Measurements from ENCODE around the gene OR7C1.

DNA sequence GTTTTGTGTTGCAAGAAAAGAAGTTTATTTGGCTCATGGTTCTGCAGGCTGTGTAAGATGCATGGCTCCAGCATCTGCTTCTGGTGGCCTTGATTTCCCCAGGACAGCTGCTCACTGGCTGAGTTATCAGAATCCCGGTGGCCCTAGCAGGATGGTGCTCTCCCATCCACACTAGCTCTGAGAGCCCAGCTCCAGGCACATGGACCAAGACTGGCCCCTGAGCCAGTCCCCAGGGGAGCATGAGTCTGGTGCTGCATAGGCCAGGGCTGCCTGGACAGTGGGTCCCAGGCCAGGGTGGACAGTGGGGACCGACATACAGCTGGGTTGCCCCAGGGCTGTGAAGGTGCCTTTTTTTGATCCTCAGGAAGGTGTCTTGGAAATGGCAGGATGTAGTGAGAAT lies 67.0 kb downstream of the OR7C1 start:
- no peak for TF ChIP-seq REST (IDR thresholded peaks at IDR 0.05; ENCODE audit: insufficient read depth in 1 of 2, low read depth in 2 of 2, low read length in 2 of 2)
- no peak for TF ChIP-seq SIN3A (IDR thresholded peaks at IDR 0.05; ENCODE audit: borderline replicate concordance, insufficient read depth, low read length)
